ENCODE data around the gene PPP4C. TPM values are rescaled to one million over a fixed set of nuclear protein-coding genes. Genes with fewer than 3 reads are reported as not detected.

PPP4C gene
- total RNA-seq, 6 experiments from 2014 or later: 111 to 135 (median 123) TPM

GRCh38 chr16:30078744-30079143 is 3.0 kb downstream of the PPP4C start:
- H3K36me3 Mint-ChIP-seq (ENCODE audit: low read depth): peaks cover 42% of the 10 kb centered on the region
- no peak overlapping the region for H3K4me3 Mint-ChIP-seq
- no peaks in the 10 kb centered on the region for H3K9me3 Mint-ChIP-seq
- no peak for TF ChIP-seq CTCF (IDR thresholded peaks at IDR 0.05)
- peaks cover 27% of the 10 kb centered on the region for H3K4me1 Mint-ChIP-seq (ENCODE audit: low read depth)
- H3K27me3 Mint-ChIP-seq (ENCODE audit: insufficient read depth): peaks cover 8% of the 10 kb centered on the region
- no peak for DNase-seq
- peak overlapping the region; percentile 52; the same call in 1 of the 2 replicates for H3K27ac Mint-ChIP-seq

- no peaks in the 10 kb centered on the region for H3K9me3 Mint-ChIP-seq
- H3K4me1 Mint-ChIP-seq (ENCODE audit: low read depth): peaks cover 27% of the 10 kb centered on the region
- no peak for DNase-seq
- H3K4me3 Mint-ChIP-seq: no peak overlapping the region
- no peak overlapping the region for H3K27ac Mint-ChIP-seq
- H3K27me3 Mint-ChIP-seq (ENCODE audit: insufficient read depth): peaks cover 5% of the 10 kb centered on the region
- TF ChIP-seq CTCF (IDR thresholded peaks at IDR 0.05): no peak
- peaks cover 40% of the 10 kb centered on the region for H3K36me3 Mint-ChIP-seq (ENCODE audit: low read depth)
Observed at GRCh38 chr16:30079480-30079879, 3.7 kb downstream of the PPP4C start.

GRCh38 chr16:30082545-30083090 is 6.8 kb downstream of the PPP4C start:
- Mint-ChIP-seq H3K4me1 (ENCODE audit: low read depth) (peaks cover 9% of the 10 kb centered on the region), H3K27me3 (ENCODE audit: insufficient read depth) (no peaks in the 10 kb centered on the region; the same call in 1 of the 2 replicates), H3K4me3 (no peak overlapping the region), H3K36me3 (ENCODE audit: low read depth) (peaks cover 29% of the 10 kb centered on the region), H3K9me3 (no peaks in the 10 kb centered on the region), H3K27ac (no peak overlapping the region)
- DNase-seq: no peak
- TF ChIP-seq CTCF (IDR thresholded peaks at IDR 0.05): peak; percentile 53; the same call in 1 of the 2 replicates

- Mint-ChIP-seq H3K27me3 (ENCODE audit: insufficient read depth) (no peaks in the 10 kb centered on the region; the same call in 1 of the 2 replicates), H3K27ac (no peak overlapping the region), H3K4me1 (ENCODE audit: low read depth) (peaks cover 7% of the 10 kb centered on the region), H3K4me3 (no peak overlapping the region), H3K36me3 (ENCODE audit: low read depth) (peaks cover 30% of the 10 kb centered on the region), H3K9me3 (no peaks in the 10 kb centered on the region)
- no peak for DNase-seq
- no peak for TF ChIP-seq CTCF (IDR thresholded peaks at IDR 0.05)
Observed at GRCh38 chr16:30083216-30084055, 7.6 kb downstream of the PPP4C start.

GRCh38 chr16:30084096-30084815 is 8.5 kb downstream of the PPP4C start:
- no peak for TF ChIP-seq CTCF (IDR thresholded peaks at IDR 0.05)
- Mint-ChIP-seq H3K4me3 (no peak overlapping the region), H3K27ac (no peak overlapping the region), H3K27me3 (ENCODE audit: insufficient read depth) (peaks cover 2% of the 10 kb centered on the region), H3K36me3 (ENCODE audit: low read depth) (peaks cover 30% of the 10 kb centered on the region), H3K4me1 (ENCODE audit: low read depth) (peaks cover 11% of the 10 kb centered on the region), H3K9me3 (no peaks in the 10 kb centered on the region)
- DNase-seq: no peak
